ENCODE data around the gene DUSP22.

The DUSP22 gene

GRCh38 chr6:386688-387266 lies 94.5 kb downstream of the DUSP22 start:
- TF ChIP-seq REST (IDR thresholded peaks at IDR 0.05; ENCODE audit: insufficient read depth in 1 of 2, low read depth in 2 of 2, low read length in 2 of 2) (no peak), SIN3A (IDR thresholded peaks at IDR 0.05; ENCODE audit: borderline replicate concordance, insufficient read depth, low read length) (no peak), TAF1 (IDR thresholded peaks at IDR 0.05; ENCODE audit: borderline replicate concordance, insufficient read depth, low read length) (no peak), POLR2AphosphoS5 (IDR thresholded peaks at IDR 0.05; ENCODE audit: low read depth, low read length) (no peak), FOXP2 (optimal IDR thresholded peaks at IDR 0.05; ENCODE audit: borderline replicate concordance, extremely low read depth, extremely low read length, insufficient read depth) (no peak)

GRCh38 chr6:387293-387741 lies 95.0 kb downstream of the DUSP22 start:
- TF ChIP-seq REST (IDR thresholded peaks at IDR 0.05; ENCODE audit: insufficient read depth in 1 of 2, low read depth in 2 of 2, low read length in 2 of 2) = no peak
- no peak for TF ChIP-seq SIN3A (IDR thresholded peaks at IDR 0.05; ENCODE audit: borderline replicate concordance, insufficient read depth, low read length)
- no peak for TF ChIP-seq TAF1 (IDR thresholded peaks at IDR 0.05; ENCODE audit: borderline replicate concordance, insufficient read depth, low read length)
- no peak for TF ChIP-seq FOXP2 (optimal IDR thresholded peaks at IDR 0.05; ENCODE audit: borderline replicate concordance, extremely low read depth, extremely low read length, insufficient read depth)
- TF ChIP-seq POLR2AphosphoS5 (IDR thresholded peaks at IDR 0.05; ENCODE audit: low read depth, low read length) = no peak

GRCh38 chr6:388202-388903 lies 96.1 kb downstream of the DUSP22 start:
- TF ChIP-seq SIN3A (IDR thresholded peaks at IDR 0.05; ENCODE audit: borderline replicate concordance, insufficient read depth, low read length) (no peak), REST (IDR thresholded peaks at IDR 0.05; ENCODE audit: insufficient read depth in 1 of 2, low read depth in 2 of 2, low read length in 2 of 2) (no peak), POLR2AphosphoS5 (IDR thresholded peaks at IDR 0.05; ENCODE audit: low read depth, low read length) (no peak), FOXP2 (optimal IDR thresholded peaks at IDR 0.05; ENCODE audit: borderline replicate concordance, extremely low read depth, extremely low read length, insufficient read depth) (no peak), TAF1 (IDR thresholded peaks at IDR 0.05; ENCODE audit: borderline replicate concordance, insufficient read depth, low read length) (no peak)

- TF ChIP-seq REST (IDR thresholded peaks at IDR 0.05; ENCODE audit: insufficient read depth in 1 of 2, low read depth in 2 of 2, low read length in 2 of 2) (no peak), TAF1 (IDR thresholded peaks at IDR 0.05; ENCODE audit: borderline replicate concordance, insufficient read depth, low read length) (no peak), FOXP2 (optimal IDR thresholded peaks at IDR 0.05; ENCODE audit: borderline replicate concordance, extremely low read depth, extremely low read length, insufficient read depth) (no peak), POLR2AphosphoS5 (IDR thresholded peaks at IDR 0.05; ENCODE audit: low read depth, low read length) (no peak), SIN3A (IDR thresholded peaks at IDR 0.05; ENCODE audit: borderline replicate concordance, insufficient read depth, low read length) (no peak)
Observed at GRCh38 chr6:389143-389542, 96.9 kb downstream of the DUSP22 start.

Measured in PFSK-1 (cell line).